ENCODE measurements around the gene DUSP8.

GRCh38 chr11:1568441-1568911 lies 3.6 kb downstream of the DUSP8 start:
- no peak for TF ChIP-seq CTCF (conservative IDR thresholded peaks at IDR 0.05; ENCODE audit: low read length)
- TF ChIP-seq EZH2phosphoT487 (IDR thresholded peaks at IDR 0.05; ENCODE audit: borderline replicate concordance, low read depth, low read length), result no peak
